Measurements from ENCODE around the gene ELP1.
"Not testable (repeated sequence)": the region's sequence is repeated elsewhere in the genome, so short reads cannot be mapped to it uniquely, and the experiment has no call there.

The ELP1 gene

GRCh38 chr9:108911820-108912219 lies 22.1 kb downstream of the ELP1 start:
- H3K4me3 ChIP-seq (replicated peaks; ENCODE audit: low read depth, low read length) = no peak overlapping the region
- DNase-seq (ENCODE audit: low read depth) = no peak
- TF ChIP-seq CTCF (IDR thresholded peaks at IDR 0.05; ENCODE audit: low read length, missing control alignments) = no peak

DNA sequence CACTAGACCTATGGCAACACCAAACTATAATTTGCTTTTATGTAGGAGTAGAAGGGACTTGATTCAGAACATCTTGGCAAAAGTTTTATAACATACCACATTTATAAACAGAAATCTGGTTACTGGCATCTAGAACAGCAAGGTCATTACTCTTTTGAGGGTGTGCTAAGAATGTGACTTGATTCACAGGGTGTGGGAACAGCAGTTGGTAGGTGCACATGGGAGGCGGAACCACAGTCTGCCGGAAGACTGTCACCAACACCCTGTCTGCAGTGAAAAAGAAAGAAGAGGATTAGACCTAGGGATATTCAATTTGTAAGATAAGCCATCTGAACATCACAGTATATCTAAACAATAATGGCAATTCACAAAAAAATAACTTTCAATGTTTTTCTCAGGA lies 23.0 kb downstream of the ELP1 start:
- H3K4me3 ChIP-seq (replicated peaks; ENCODE audit: low read depth, low read length) = no peak overlapping the region
- TF ChIP-seq CTCF (IDR thresholded peaks at IDR 0.05; ENCODE audit: low read length, missing control alignments) = no peak
- no peak for DNase-seq (ENCODE audit: low read depth)

- no peak overlapping the region for H3K4me3 ChIP-seq (replicated peaks; ENCODE audit: low read depth, low read length)
- TF ChIP-seq CTCF (IDR thresholded peaks at IDR 0.05; ENCODE audit: low read length, missing control alignments) = no peak
- no peak for DNase-seq (ENCODE audit: low read depth)
Measured at GRCh38 chr9:108910402-108910801, 23.5 kb downstream of the ELP1 start.

- H3K4me3 ChIP-seq (replicated peaks; ENCODE audit: low read depth, low read length) = no peak overlapping the region
- no peak for DNase-seq (ENCODE audit: low read depth)
- TF ChIP-seq CTCF (IDR thresholded peaks at IDR 0.05; ENCODE audit: low read length, missing control alignments) = no peak
Measured at GRCh38 chr9:108905494-108905893, 28.4 kb downstream of the ELP1 start.

- no peak for DNase-seq (ENCODE audit: low read depth)
- no peak for TF ChIP-seq CTCF (IDR thresholded peaks at IDR 0.05; ENCODE audit: low read length, missing control alignments)
- H3K4me3 ChIP-seq (replicated peaks; ENCODE audit: low read depth, low read length) = no peak overlapping the region
Measured at GRCh38 chr9:108904161-108904560, 29.8 kb downstream of the ELP1 start.

- TF ChIP-seq CTCF (IDR thresholded peaks at IDR 0.05; ENCODE audit: low read length, missing control alignments) = no peak
- H3K4me3 ChIP-seq (replicated peaks; ENCODE audit: low read depth, low read length) = no peak overlapping the region
- DNase-seq (ENCODE audit: low read depth) = no peak
Measured at GRCh38 chr9:108903420-108904103, 30.4 kb downstream of the ELP1 start.

- H3K4me3 ChIP-seq (replicated peaks; ENCODE audit: low read depth, low read length) = no peak overlapping the region
- TF ChIP-seq CTCF (IDR thresholded peaks at IDR 0.05; ENCODE audit: low read length, missing control alignments) = no peak
- DNase-seq (ENCODE audit: low read depth) = no peak
Measured at GRCh38 chr9:108900176-108900575, 33.7 kb downstream of the ELP1 start.

DNA sequence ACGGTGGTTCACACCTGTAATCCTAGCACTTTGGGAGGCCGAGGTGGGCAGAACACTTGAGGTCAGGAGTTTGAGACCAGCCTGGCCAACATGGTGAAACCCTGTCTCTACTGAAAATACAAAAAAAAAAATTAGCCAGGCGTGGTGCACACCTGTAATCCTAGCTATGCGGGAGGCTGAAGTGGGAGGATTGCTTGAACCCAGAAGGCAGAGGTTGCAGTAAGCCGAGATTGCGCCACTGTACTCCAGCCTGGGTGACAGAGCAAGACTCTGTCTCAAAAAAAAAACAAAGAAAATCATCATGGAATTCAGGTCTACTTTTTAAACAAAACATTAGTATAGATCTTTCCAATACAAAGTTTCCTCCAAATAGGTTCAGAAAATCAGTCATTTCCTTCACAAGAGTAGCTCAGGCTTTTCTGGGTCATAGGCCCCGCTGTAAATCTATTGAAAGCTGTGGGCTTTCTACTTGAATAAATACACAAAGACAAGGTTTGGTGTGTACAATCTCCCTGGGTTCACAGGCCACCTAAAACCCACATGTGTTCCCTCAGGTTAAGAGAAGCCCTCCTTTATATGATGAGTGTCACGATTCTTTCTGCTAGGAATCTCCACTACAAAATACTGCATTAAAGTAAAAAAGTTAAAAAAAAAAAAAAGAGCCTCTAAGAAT lies 34.8 kb downstream of the ELP1 start:
- not testable (repeated sequence) for H3K4me3 ChIP-seq (replicated peaks; ENCODE audit: low read depth, low read length); DNase-seq (ENCODE audit: low read depth)

Data from fibroblast of pulmonary artery (primary cell).